GM10847 (cell line): ENCODE data around the gene KLF6.

Source experiments
- POLR2A ChIP-seq: IDR thresholded peaks from 2 replicates; pipeline ENCODE4 v1.6.1; 2011; ENCODE audit not compliant: insufficient read length; ENCODE audit errors: extremely low read depth

The KLF6 gene

GRCh38 chr10:3785251-3785850 lies 342 bp upstream of the KLF6 start:
- TF ChIP-seq POLR2A, result peak; percentile 99

GRCh38 chr10:3783682-3784432 lies 1.2 kb downstream of the KLF6 start:
- TF ChIP-seq POLR2A, result no peak

GRCh38 chr10:3783316-3783681 lies 1.7 kb downstream of the KLF6 start:
- peak; percentile 78 for TF ChIP-seq POLR2A

DNA sequence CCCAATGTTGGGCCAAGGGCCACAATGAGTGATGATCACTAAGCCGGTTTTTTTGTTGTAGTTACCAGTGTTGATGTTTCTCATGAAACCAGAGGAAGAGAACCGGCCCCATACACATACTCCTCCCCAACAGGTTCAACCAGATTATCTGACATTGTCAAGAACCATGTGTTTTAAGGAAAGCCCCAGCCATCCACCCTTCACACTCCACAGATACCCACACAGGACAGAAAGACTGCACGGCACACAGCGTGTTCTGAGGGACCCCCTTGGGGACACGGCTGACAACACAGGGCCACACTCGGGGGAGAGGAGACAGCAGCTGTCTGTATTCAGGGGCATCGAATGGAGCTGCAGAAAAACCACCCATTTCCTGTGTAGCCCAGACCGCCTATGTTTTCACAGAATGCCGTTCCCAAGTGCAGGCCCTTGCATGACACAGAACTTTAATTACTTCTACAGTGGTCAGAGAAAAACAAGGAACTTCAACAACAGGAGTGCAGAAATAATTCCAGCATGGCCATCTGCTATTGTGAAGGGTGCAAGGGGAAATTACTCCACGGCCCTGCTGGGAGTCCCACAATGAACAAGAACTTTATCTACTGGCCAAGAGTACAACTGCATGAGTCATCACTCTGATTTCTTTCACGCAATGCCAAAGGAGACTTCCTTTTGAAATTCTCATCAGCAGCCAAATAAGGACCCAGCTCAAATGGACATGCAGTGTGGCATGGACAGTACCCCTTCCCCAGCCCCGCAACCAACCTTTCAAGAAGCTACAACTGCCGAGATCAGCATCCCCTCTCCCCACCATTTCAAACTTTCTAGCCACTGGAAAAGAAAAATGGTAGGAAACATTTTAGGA lies 2.3 kb downstream of the KLF6 start:
- TF ChIP-seq POLR2A, result no peak

DNA sequence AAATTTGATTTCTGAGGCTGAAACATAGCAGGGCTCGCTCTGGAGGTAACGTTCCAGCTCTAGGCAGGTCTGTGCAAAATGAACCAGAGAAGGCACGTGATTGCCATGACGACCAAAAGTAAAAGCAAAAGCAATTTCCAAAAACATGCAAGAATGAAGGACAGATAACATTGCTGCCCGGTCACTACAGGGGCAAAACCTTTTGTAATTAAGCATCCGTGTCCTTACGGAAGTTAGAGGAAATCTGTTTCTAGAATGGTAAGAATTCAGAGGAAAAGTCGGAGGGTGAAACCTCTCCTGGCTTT lies 2.9 kb downstream of the KLF6 start:
- no peak for TF ChIP-seq POLR2A

DNA sequence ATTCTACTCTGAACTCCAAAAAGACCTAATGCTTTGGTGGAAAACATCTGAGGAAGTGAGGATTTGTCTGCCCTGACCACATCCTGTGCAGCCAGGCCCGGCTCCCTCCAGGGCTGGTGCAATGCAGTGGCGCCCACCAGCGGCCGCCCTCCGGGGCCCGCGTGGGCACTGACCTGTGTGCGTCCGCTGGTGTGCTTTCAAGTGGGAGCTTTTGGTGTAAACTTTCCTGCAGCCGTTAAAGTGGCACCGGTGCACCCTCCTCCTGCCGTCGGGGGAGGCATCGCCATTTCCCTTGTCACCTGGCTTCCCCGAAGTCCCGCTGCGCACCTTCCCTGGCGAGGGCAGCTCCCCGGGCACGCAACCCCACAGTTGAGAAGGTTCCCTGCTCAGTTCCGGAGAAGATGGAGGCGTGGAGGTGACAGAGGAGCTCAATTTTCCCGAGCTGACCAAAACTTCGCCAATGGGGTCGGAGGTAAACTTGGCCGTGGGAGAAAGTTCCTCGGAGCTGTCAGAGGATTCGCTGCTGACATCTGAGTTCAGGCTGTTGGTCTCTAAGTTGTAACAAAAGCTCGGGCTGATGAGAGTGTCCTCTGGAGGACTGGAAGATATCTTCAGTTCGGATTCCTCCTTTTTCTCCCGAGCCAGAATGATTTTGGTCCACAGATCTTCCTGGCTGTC lies 3.4 kb downstream of the KLF6 start:
- TF ChIP-seq POLR2A, result peak; percentile 14

DNA sequence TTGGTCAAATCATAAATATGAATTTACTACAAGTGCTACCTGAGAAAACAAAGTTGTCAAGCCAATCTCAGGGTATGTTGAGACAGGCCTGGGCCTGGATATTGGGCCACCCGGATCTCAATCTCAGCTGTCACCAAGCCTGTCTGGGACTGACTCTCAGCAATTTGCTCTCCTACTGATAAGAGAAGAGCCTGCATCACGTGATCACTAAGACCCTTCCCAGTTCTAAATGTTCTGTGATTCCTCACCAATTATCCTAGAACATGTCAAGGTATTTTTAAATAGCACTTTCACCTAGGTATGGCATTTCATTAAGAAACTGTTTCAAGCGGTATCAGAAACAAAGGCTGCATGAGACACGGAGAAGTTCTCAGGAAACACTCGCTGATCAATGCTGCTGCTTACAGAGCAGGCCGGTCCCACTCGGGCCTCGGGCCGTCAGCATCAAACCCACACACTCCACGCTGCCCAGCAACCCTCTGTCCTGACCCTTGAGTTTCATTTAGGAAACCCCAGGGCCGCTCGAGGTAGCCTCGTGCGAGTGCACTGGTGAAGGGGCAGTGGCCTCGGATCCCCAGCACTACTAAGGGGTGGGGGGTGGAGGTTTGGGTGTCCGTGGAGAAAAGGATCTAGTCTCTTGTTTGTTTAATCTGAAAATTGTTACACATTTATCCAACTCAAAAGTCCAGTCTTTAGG lies 4.1 kb downstream of the KLF6 start:
- no peak for TF ChIP-seq POLR2A

GRCh38 chr10:3780021-3780770 lies 4.8 kb downstream of the KLF6 start:
- TF ChIP-seq POLR2A, result no peak

GRCh38 chr10:3779158-3779741 lies 5.8 kb downstream of the KLF6 start:
- no peak for TF ChIP-seq POLR2A

- TF ChIP-seq POLR2A, result no peak
Measured at GRCh38 chr10:3778692-3779157, 6.3 kb downstream of the KLF6 start.

- TF ChIP-seq POLR2A, result no peak
Measured at GRCh38 chr10:3777981-3778691, 6.9 kb downstream of the KLF6 start.

GRCh38 chr10:3776796-3777571 lies 8.0 kb downstream of the KLF6 start:
- no peak for TF ChIP-seq POLR2A
